Activated CD4-positive, CD25-positive, alpha-beta regulatory T cell treated with anti-CD3 and anti-CD28 coated beads, Interleukin-2, amount 50 U/mL, for 24 hours (primary cell): ENCODE results near the gene CLIC6.
"Not testable (repeated sequence)": the region's sequence is repeated elsewhere in the genome, so short reads cannot be mapped to it uniquely, and the experiment has no call there.

Source experiments
- ATAC-seq, 2 donors: fragments of 150-1000 bp; cut with Tn5 transposase; one replicate each; pipeline ENCODE4 v1.10.0; 2021; ENCODE audit warnings: mild to moderate bottlenecking in 1 of 2, moderate library complexity in 1 of 2

CLIC6 gene

DNA sequence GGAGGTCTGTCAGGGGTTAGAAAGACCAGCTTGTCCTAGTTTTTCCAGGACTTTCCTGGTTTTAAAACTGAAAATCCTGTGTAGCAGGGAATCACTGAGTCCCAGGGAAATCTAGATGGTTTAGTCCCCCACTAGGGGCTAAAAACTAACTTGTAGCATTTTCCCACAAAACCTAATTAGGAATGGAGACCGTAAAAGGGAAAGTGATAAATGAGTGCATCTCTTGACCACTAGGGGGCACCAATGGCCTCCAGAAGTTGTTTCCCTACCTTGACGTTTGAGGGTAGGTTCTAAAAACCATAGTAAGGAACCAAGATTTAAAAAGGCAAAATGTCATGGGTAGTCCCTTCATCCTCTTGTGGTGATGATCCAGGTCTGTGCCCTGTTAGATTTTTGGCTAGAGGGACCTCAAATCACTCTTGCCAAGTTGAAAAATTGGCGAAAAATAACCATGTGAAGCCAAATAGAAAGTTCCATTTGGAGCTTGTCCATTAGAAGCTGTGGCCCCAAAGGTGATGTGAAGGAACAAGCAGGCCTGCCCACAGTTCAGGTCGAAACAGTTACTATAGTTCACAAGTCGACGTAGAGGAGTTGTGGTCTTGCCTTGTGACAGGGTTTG lies 24.5 kb downstream of the CLIC6 start:
- peak in 1 of 2 donors; percentile 32 for ATAC-seq

DNA sequence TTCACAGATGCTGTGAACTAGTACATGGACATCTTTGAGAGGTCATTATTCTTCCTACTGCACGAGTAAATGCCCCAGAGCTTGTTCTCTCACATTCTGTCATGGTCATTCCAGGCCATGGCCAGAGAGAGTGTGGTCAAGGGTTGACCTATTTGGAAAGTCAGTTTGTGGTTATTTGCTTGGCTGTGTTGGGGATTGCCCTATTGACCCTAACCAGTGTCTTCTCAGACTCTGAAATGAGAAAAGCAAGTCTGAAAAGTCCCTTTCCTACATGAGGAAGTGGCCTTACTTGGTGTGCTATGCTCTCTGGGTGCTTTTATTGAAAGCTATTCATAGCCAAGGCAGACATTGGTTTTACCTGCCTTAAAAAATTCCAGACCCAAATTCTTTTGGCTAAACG lies 26.6 kb downstream of the CLIC6 start:
- ATAC-seq, result no peak

DNA sequence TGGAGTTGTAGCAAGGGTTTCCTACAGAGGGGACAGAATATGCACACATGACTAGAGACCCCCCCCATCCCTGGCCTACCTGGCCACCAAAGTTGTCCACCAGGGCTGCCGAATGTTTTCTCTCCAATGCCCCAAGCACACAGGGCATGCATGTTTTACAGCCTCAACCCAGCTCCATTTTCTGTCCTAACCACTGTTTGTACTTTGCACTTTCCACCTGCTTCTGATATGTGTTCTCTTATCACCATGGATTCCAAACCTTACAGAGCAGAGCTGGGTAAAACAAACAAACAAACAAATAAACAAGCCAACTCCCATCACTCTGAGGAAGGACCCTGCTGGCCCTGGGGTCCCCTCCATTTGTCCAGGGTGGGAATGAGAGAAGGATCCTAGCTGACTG lies 27.3 kb downstream of the CLIC6 start:
- no peak for ATAC-seq

DNA sequence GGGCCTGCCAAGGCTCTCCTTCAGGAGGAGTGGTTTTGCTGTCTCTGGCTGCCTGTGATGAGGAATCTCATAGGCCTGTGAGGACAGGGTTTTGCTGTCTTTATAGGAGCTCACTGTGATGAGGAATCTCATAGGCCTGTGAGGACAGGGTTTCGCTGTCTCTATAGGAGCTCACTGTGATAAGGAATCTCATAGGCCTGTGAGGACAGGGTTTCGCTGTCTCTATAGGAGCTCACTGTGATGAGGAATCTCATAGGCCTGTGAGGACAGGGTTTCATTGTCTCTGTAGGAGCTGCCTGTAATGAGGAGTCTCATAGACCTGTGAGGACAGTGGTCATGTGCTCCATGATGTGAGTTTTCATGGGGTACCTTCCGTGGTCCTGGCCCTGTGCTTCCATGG lies 29.0 kb downstream of the CLIC6 start:
- no peak for ATAC-seq

DNA sequence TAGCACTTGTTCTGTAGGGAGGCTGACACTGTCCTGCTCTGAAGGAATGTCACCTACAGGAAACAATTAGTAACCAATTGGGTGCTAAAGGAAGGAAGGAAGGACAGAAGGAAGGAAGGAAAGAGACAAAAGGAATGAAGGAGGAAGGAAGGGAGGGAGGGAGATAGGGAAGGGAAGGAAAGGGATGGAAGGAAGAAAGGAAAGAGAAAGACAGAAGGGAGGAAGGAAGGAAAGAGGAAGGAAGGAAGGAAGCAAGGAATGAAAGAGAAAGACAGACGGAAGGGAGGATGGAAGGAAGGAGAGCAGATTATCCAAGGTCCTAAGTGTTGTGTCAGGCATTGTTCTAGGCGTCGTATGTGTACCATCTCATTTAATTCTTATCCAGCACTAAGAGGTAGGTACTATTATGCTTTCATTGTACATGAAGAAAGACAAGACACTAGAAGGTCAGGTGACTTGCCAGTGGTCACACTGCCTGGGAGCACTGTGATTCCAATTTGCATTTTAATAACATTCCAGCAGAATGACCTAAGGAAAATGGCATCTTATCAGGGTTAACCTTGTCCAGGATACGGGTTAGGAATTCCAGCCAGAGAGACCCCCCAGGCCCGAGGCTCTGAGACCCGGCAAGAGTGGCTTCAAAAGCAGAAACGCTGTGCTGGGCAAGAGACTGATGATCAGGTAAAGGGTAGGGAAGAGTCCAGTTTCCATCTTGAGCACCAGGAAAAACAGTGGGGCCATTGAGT lies 29.6 kb downstream of the CLIC6 start:
- no peak for ATAC-seq

DNA sequence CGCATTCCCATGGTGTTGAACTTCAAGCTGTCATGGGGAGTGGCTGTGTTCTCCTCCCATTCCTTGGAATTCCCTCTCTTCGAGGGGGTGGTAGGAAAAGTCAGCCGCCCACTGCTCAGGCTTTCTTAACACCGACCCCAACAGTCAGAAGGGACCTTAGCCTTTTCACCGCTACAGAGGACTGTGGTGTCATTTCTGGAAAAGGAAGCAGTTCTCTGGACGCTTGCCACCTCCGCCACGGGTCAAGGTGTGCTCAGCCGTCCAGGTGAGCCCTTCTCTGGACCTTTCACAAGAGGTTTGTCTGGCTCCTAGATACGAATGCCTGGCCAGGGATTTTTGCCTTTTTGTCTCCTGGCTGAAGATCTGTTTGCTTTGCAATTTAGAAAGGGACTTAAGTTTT lies 31.8 kb downstream of the CLIC6 start:
- ATAC-seq, result no peak

DNA sequence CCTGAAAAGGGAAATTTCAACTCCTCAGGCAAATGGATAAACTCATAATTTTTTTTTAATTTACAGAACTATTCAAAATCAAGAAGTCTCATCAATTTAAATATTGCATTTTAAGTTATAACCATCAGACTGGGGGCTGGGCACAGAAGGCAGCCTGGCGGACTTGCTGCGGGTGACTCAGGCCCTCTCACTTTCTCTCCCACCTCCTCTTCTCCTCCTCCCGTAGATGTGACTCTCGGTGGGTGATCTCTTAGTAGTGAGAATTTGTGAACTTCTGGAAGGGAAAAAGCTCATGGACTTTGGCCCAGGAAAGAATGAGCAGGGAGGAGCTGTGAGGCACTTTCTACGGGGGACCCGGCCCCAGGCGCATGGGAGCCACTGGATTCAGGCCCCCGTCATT lies 32.9 kb downstream of the CLIC6 start:
- ATAC-seq, result no peak

DNA sequence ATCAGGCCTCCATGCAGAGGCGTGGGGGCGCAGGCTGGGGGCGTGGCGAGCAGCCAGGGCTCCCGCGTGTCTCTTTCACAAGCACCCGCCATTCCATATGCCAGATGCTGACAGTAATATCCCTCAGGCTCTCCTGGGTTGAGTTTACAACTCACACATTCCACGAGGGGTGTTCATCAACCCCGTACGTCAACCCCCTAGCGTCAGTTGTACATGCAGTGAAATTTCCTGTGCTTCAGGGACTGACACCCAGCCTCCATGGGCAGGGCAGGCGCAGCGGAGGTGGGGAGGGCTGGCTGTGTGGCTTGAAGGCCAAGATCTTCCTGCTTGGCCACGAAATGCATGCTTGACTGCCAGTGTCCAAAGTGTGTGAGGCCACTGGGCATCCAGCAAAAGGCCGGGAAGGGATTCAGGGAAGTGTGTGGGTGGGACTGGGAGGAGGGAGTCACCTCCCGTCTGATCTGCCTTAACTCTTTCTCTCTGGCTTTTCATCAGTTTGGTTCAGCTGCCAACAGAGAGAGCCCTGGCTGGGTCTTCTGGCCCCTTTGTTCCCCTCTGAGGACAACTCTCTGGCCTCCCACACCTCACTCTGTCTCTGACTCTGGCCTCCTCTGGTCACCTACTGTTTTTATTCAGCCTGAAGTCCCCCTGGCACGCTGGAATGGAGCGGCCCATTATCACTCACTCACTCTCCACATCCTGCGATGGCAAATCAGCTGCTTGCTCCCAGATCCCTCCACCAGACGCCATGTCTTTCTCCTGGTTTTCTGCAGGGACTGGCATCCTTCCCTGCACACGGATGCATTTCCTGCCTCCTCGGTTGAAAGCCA lies 33.8 kb downstream of the CLIC6 start:
- ATAC-seq, result no peak

DNA sequence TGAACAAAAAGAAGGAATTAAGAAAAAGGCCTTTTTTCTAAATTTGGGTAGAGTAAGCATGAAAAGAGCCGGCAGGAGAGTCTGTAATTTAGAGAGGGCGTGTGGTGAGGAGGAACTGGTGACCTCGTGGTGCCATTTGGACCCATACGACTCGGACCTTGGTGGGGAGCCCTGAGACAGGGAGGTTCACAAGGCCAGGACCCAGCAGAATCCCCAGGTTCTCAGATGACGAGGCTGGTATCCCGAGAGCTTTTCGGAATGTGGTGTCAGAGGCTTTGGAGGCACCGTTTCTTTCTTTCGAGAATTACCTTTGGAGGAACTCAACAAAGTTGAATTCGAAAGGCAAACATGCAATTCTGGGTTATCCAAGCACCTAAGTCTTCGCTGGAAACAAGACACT lies 34.8 kb downstream of the CLIC6 start:
- ATAC-seq, result no peak

DNA sequence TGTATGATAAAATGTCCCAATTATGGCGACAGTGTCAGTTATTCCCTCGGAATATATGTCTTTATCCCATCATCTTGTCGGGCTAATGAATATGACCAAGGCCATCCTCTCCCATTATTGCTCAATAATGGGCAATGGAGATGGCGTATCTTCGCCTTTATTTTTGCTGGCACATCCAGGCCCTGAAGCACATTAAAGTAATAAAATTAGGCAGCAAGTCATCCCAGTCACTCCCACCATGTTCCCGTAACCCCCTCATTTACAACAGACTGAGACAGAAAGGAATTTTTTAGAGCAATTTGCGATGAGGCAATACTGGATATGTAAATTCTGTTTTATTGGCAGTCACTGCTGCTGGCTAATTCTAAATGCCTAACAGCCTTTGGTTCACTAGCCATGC lies 35.3 kb downstream of the CLIC6 start:
- no peak for ATAC-seq

DNA sequence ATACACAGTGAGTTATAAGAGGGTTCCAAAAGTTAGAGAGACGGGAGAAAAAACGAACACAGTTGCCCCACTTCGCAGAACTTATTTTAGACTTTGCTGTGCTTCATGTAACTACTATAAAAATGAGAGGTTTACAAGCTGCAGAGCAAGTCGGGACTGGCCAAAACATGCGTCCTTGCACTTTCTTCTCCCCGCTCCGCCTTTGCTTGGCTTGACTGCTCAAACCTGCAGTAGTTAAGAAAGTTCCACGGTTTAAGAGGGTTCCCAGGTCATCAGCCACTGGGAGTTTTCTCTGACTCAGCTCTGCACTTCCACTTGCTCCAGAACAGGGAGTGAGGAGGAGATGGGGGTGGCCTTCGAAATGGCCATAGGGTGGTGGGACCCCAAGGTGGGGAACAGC lies 36.2 kb downstream of the CLIC6 start:
- ATAC-seq, result no peak

DNA sequence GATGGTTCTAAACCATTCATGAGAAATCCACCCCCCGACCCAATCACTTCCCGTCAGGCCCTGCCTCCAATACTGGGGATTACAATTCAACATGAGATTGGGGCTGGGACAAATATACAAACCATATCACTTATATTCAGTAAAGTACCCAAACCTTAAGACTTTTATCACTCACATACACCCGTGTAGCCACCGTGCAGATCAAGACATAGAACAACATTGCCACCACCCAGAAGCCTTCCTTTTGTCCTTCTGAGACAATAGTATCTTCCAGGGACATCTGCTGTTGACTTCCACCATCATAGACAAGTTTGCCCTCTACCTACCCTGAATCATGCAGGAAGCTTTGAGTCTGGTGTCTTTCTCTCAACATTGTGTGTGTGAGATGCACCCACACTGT lies 37.5 kb downstream of the CLIC6 start:
- ATAC-seq, result no peak

DNA sequence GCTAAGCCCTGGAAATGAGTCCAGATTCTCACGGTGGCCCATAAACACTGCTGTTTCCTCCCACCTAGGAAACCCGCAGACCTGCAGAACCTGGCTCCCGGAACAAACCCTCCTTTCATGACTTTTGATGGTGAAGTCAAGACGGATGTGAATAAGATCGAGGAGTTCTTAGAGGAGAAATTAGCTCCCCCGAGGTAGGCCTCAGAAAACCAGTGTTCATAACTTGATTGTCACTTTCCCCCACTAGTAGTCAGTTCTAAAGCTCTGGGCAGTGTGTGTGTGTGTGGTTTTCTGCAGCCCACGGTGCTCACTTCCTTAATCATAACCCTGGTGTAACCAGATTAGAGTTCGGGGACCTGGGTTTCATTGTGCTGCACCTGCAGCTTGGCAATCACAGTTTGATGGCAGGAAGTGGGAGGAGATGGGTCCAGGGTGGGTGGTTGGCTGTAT lies 39.1 kb downstream of the CLIC6 start:
- ATAC-seq, result peak; percentile 90 to 93

DNA sequence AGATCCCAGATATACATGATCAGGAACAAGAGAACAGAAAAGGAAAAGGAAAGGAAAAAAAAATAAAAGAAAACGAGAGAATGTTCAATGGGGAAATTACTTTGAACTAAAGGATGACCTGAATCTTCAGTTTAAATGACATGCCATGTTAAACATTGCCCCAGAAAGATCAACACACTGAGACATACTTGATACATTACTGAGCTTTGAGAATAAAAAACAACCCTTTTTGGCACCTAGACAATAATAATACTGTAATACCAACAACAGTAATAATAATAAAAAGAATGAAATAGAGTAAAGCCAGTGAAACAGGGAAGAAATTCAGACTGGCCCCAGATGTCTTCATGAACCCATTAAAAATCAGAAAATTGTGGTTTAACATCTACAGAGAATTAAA lies 44.8 kb downstream of the CLIC6 start:
- ATAC-seq, result no peak

DNA sequence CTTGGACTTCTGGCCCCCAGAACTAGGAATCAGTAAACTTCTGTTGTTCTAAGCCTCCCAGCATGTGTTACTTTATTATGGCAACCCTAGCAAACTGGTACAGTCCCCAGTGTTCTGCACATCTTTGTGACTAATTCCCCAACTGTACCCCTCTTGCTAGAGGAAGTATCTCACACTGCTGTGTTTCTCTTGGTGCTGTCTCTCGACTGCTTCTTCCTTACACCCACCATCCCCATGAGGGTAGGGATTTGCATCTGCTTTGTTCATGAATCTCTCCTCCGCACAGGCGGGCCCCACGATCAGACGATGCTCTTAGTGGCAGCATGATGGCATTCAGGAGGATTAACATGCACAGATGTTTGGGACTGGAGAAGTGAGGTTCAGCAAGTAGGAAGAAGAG lies 46.7 kb downstream of the CLIC6 start:
- peak in 1 of 2 donors; percentile 24 for ATAC-seq

DNA sequence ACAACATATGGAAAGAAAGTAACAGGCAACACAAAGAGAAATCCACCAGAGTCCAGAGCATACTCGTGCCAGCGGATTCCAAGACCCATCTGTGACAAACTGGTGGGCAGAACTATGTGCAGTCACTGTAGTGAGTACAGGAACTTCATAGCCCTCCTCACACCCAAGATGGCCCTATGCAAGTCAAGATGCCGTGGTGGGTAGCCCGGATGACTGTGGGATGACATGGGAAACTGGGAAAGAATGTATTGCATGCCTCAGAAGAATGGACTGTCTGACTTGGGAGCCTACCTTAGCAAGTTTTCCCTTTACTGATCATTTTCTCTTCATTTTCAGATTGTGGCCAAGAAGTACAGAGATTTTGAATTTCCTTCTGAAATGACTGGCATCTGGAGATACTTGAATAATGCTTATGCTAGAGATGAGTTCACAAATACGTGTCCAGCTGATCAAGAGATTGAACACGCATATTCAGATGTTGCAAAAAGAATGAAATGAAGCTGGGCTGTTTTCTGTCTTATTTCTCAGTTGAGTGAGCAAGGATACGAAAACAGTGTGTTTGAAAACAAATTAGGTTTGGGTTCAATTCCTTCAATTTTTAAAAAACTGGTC lies 47.3 kb downstream of the CLIC6 start:
- no peak for ATAC-seq

DNA sequence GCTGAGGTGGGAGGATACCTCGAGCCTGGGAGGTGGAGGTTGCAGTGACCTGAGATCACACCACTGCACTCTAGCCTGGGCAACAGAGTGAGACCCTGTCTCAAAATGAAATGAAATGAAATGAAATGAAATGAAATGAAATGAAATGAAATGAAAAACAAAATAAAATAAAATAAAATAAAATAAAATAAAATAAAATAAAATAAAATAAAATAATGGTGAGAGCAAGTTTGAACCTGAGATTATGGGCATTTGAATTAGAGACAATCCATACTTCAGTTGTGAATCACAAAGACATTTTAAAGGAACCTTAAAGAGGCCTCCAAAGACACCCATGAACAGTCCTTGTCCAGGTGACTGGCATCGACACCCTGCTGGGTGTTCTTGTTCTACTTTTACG lies 49.7 kb downstream of the CLIC6 start:
- not testable (repeated sequence) for ATAC-seq

DNA sequence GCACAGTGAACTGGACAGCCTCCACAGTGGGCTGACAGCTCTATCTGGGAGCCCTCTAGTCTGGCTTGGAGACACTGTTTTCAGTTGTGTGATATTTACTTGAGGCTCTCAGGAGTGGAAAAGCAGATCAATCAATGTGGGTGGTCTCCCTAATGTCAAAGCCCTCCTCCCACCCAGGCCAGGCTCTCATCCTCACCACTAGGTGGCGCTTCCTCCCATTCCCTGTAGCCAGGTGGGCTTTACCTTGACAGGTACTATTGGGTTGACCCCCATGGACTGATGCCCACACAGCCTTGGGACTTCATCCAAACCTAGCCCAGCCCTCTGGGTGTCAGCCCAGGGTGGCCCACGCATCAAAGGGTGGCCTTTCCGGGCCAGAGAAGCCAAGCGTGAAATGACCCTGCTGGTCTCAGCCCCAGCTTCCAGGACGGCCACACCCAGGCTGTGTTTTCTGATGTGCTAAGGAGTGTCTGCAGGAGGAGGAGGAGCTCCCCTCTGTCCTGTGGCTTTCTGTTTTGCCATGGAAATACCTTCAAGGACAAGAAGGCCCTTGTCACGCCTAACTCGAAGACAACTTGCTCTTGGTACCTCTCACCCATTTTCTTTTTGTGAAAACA lies 54.0 kb downstream of the CLIC6 start:
- ATAC-seq, result no peak

DNA sequence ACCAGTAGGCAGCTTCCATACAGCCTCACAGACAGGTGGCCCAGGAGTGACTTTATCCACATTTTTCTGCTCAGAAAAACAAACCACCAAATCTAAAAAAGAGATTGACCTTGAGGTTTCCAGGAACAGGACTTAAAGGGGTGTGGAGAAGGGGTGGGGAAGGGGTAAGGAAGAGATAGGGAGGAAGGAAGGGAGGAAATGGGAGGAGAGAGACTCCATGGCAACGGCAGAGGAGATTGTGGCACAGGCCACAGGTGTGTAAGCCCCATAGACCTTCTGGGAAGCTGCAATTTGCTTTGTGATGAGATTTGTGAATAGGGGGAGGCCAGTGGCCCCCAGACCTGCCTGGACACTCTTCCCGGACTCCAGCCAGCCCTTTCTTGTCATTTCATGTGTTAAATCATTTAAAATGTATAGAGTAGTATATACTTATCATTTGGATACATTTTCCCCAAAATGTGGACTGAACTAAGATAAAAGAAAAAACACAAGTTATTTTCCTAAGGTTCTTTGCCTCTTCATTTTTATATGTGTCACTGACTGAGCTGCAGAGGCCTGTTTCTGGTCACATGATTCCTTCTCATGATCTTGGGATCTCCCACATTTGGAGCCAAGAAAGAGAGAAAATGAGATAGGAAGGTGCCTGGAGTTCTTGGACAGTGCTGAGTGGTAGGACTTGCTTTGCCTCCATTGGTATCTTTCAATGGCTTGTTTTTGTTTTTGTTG lies 55.5 kb downstream of the CLIC6 start:
- ATAC-seq, result no peak

DNA sequence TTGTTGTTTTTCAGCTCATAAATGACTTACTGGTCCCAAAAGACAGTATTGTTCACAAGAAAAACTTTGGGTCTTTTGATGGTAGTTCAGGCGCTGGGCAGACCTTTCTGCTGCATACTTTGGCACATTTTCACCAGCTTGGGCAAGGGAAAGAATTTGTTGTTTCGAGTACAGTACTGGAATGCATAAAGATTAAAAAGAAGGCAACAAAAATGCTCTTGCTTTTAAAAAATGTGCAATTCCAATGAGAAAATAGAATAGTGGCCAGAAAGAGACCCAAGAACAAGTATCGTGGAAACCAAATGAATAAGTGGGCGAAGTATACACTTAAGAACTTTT lies 56.0 kb downstream of the CLIC6 start:
- no peak for ATAC-seq

DNA sequence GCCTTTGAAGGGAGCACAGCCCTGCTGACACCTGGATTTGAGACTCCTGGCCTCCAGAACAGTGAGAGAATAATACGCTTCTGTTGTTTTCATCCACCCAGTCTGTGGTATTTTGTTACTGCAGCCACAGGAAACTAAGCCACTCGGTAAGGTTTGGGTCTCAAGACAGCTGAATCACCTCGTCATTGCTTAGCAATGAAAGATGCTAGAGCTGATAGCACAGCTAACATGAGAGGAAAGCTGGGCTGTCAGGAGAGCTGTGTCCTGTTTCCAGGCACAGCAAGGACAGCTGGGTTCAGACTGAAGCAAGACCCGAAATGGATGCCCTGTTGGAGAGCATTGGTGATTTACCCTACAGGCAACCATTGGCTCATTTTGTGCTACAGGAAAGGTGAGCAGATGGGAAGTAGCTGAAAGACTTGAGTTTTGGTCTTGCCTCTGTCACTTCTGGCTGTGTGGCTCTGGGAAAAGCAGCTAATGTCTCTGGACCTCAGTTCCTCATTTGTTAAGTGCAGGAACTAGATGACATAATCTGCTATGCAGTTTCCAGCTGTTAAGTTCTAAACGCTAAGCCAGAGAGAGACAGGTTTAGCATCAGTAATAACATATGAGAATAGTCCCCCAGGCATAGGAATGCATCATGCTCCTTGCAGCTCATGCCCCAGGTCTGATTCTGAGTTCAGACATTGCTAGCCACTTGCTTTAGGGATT lies 58.0 kb downstream of the CLIC6 start:
- no peak for ATAC-seq

DNA sequence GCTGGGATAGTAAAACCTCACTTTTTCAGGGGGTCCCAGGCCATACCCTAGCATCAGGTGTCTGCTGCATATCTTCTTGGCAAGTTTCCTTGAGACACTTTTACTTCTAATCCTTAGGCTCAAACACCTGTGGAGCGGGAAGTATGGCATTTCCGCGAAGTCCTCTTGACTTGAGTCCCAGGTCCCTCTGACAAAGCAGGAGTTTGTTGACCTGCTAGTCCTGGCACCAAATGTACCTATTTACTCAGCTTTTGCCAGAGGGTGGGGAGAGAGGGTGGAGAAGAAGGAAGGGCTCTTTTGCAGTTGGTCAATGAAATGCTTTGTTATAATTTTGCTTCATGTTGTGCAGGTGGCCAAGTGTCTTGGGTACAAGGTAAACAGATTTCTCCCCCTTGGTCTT lies 59.7 kb downstream of the CLIC6 start:
- no peak for ATAC-seq
